Thymus (tissue), 11 donors: ENCODE measurements around the gene TAL2. TPM values are rescaled to one million over a fixed set of nuclear protein-coding genes. Genes with fewer than 3 reads are reported as not detected.

Experiments
- DNase-seq, 9 donors: peaks; one replicate each; pipeline ENCODE4 v3.0.0-alpha.2; 2013; ENCODE audit warnings: low spot score in 9 of 9, low read depth in 6 of 9, missing footprints in 1 of 9
- H3K27ac ChIP-seq, 2 donors: one replicate each; pipeline ENCODE4 v1.5.1; 2013; ENCODE audit warnings: control low read depth in 1 of 2, low read depth in 1 of 2, low read length in 1 of 2, mild to moderate bottlenecking in 1 of 2, moderate library complexity in 1 of 2
- H3K27me3 ChIP-seq, 2 donors: one replicate each; pipeline ENCODE4 v1.5.1; 2013; ENCODE audit warnings: low read length in 1 of 2; ENCODE audit not compliant: control insufficient read depth in 2 of 2, insufficient read depth in 1 of 2
- H3K36me3 ChIP-seq, 2 donors: one replicate each; pipeline ENCODE4 v1.5.1; 2013; ENCODE audit warnings: low read length in 1 of 2, mild to moderate bottlenecking in 1 of 2, moderate library complexity in 1 of 2; ENCODE audit not compliant: control insufficient read depth in 2 of 2, insufficient read depth in 2 of 2
- H3K4me1 ChIP-seq, 2 donors: one replicate each; pipeline ENCODE4 v1.5.1; 2013; ENCODE audit warnings: low read length in 2 of 2; ENCODE audit not compliant: control insufficient read depth in 2 of 2, insufficient read depth in 2 of 2
- H3K4me3 ChIP-seq, 2 donors: one replicate each; pipeline ENCODE4 v1.5.1; 2013; ENCODE audit warnings: low read length in 2 of 2, control low read depth in 1 of 2, mild to moderate bottlenecking in 1 of 2
- H3K9me3 ChIP-seq, 2 donors: one replicate each; pipeline ENCODE4 v1.5.1; 2013; ENCODE audit warnings: low read length in 1 of 2, mild to moderate bottlenecking in 1 of 2; ENCODE audit not compliant: control insufficient read depth in 2 of 2, insufficient read depth in 1 of 2
- WGBS: extraction: QIAGEN DNeasy Blood & Tissue Kit; methylation state at CpG from one replicate; pipeline ENCODE4 v1.1.7; 2013; 5-methylcytosine and 5-hydroxymethylcytosine counted together
- polyA plus RNA-seq: library from polyadenylated mRNA; stranded (reverse); fragments of 200-250 nt; gene quantifications from one replicate; pipeline ENCODE4 v1.2.3, GENCODE V29; 2013
- total RNA-seq: library from RNA; stranded (reverse); fragments of 120-200 nt; gene quantifications from one replicate; pipeline ENCODE4 v1.2.4, GENCODE V29; 2013
- donor health status: healthy.

TAL2 gene
- total and polyA plus RNA-seq, 2 donors, result 0.19 to 0.32 TPM

DNA sequence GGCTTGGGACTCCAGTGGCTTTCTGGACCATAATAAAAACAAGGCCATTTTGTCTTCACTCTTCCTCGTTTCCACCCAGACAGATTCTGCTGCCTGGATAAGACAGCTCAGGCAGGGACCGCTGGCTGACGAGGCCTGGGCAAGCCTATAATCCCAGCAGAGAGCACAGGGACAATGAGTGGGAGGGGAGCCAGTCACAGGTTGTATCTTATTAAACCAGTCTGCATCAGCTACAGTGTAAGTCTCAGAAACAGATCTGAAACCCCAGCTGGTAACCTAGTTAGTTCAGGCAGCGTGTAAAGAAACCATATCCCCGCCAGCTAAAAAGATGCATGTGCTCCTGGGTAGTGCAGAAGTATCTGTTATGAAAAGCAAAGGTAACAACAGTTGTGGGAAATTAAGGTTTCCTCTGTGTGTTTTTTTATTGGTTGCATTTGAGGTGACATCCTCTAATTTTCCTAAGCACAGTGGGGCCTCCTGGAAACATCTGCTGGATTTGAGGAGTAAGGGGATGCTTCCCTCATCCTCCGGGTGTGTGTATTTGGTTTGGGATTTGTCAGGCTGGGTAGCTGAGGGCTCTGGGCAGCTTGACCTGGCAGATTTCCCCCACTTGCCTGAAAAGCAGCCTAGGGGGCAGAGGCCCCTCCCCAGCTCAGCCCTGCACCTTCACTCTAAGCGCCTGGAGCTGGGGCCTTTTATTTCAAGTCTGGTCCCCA, 15.2 kb upstream of the TAL2 start:
- no peaks in the 10 kb centered on the region for H3K27me3 ChIP-seq

DNA sequence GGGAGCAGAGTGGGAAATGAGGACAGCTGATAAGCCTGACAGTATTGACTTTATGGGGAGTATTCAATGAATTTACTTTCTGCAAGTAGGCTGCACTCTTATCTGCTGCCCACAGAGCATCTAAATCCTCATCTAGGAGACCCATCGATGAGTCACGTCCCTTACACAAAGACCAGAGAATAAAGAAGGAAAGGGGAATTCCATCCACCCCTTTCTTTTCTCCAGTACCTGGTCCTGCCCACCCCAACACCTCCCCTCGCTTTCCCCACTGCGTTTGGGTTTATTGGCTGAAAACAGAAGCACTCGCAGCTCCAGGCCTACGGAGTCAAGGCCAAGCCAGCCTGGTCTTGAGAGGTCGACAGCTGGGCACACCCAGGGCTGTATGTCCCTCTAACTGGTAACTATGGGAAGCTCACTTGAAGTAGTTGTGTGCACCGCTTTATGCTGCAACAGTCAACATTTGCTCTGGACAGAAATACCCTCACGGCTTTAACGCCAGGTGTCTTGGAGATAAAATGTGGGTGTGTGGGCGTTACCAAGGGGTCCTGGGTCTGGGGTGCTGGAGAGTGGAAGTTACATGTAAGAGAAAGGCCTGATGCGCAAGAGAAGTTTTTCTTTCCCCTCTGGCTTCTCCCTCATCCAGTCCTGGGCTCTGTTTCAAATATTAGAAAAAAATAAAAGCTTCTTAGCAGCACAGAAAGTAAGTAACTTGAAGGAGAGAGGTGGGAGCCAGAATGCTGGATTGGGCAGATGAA, 14.5 kb upstream of the TAL2 start:
- no peak for DNase-seq
- no peaks in the 10 kb centered on the region for H3K36me3 ChIP-seq
- H3K27ac ChIP-seq, result no peak overlapping the region
- H3K4me3 ChIP-seq, result no peak overlapping the region
- H3K9me3 ChIP-seq, result no peaks in the 10 kb centered on the region
- no peaks in the 10 kb centered on the region for H3K4me1 ChIP-seq
- 93% methylated on average over 12 of the region's 12 CpGs for WGBS
- no peaks in the 10 kb centered on the region for H3K27me3 ChIP-seq

More for the DNA sequence above, 15.2 kb upstream of the TAL2 start:
- DNase-seq, result no peak
- H3K36me3 ChIP-seq, result no peaks in the 10 kb centered on the region
- H3K9me3 ChIP-seq, result no peaks in the 10 kb centered on the region
- no peaks in the 10 kb centered on the region for H3K4me1 ChIP-seq
- H3K4me3 ChIP-seq, result no peak overlapping the region
- H3K27ac ChIP-seq, result no peak overlapping the region
- WGBS, result 97% methylated on average over 7 of the region's 7 CpGs

- Histone ChIP-seq H3K4me1 (peaks cover under 1 to 11% of the 10 kb centered on the region in 2 donors), H3K27me3 (peaks cover 0 to 16% of the 10 kb centered on the region in 2 donors), H3K27ac (no peak overlapping the region), H3K36me3 (no peaks in the 10 kb centered on the region), H3K4me3 (no peak overlapping the region), H3K9me3 (no peaks in the 10 kb centered on the region)
- 97% methylated on average over 4 of the region's 4 CpGs for WGBS
- no peak for DNase-seq
These were observed 10.5 kb upstream of the TAL2 start for GRCh38 chr9:105651806-105652205.

GRCh38 chr9:105656131-105656921, 5.9 kb upstream of the TAL2 start:
- peaks cover 0 to 24% of the 10 kb centered on the region in 2 donors for H3K27me3 ChIP-seq
- under 1% methylated on average over 75 of the region's 75 CpGs for WGBS
- no peaks in the 10 kb centered on the region for H3K9me3 ChIP-seq
- peaks cover 2 to 12% of the 10 kb centered on the region in 2 donors for H3K4me1 ChIP-seq
- no peaks in the 10 kb centered on the region for H3K36me3 ChIP-seq
- H3K27ac ChIP-seq, result no peak overlapping the region
- H3K4me3 ChIP-seq, result peak overlapping the region; percentile 34 to 43
- peak in 3 of 9 donors; percentile 6 to 27 (median 7) for DNase-seq

- H3K27me3 ChIP-seq, result peaks cover 0 to 24% of the 10 kb centered on the region in 2 donors
- DNase-seq, result no peak
- WGBS, result 92% methylated on average over 2 of the region's 2 CpGs
These were observed 3.9 kb upstream of the TAL2 start for GRCh38 chr9:105658351-105658750.

GRCh38 chr9:105661011-105661410, 1.2 kb upstream of the TAL2 start:
- WGBS, result 98% methylated on average over 4 of the region's 4 CpGs
- Histone ChIP-seq H3K4me1 (peaks cover 2 to 9% of the 10 kb centered on the region in 2 donors), H3K27me3 (peaks cover 0 to 16% of the 10 kb centered on the region in 2 donors), H3K27ac (no peak overlapping the region), H3K9me3 (no peaks in the 10 kb centered on the region), H3K4me3 (no peak overlapping the region), H3K36me3 (no peaks in the 10 kb centered on the region)
- DNase-seq, result no peak

More at GRCh38 chr9:105658351-105658750, 3.9 kb upstream of the TAL2 start:
- H3K4me1 ChIP-seq, result peaks cover 2 to 12% of the 10 kb centered on the region in 2 donors
- H3K9me3 ChIP-seq, result no peaks in the 10 kb centered on the region
- no peaks in the 10 kb centered on the region for H3K36me3 ChIP-seq
- H3K4me3 ChIP-seq, result no peak overlapping the region
- no peak overlapping the region for H3K27ac ChIP-seq

- Histone ChIP-seq H3K9me3 (no peaks in the 10 kb centered on the region), H3K4me1 (no peaks in the 10 kb centered on the region), H3K27me3 (no peaks in the 10 kb centered on the region), H3K36me3 (no peaks in the 10 kb centered on the region), H3K4me3 (no peak overlapping the region), H3K27ac (no peak overlapping the region)
- no peak for DNase-seq
- WGBS, result 96% methylated on average over 5 of the region's 5 CpGs
These were observed 1.7 kb downstream of the TAL2 start for GRCh38 chr9:105663914-105664313.

GRCh38 chr9:105667867-105668266, 5.6 kb downstream of the TAL2 start:
- WGBS, result 83% methylated on average over 4 of the region's 4 CpGs
- no peaks in the 10 kb centered on the region for H3K36me3 ChIP-seq

GRCh38 chr9:105670315-105670714, 8.1 kb downstream of the TAL2 start:
- H3K27me3 ChIP-seq, result no peaks in the 10 kb centered on the region
- DNase-seq, result no peak
- 85% methylated on average over 3 of the region's 3 CpGs for WGBS
- H3K36me3 ChIP-seq, result no peaks in the 10 kb centered on the region
- no peaks in the 10 kb centered on the region for H3K4me1 ChIP-seq
- no peak overlapping the region for H3K27ac ChIP-seq
- H3K4me3 ChIP-seq, result no peak overlapping the region
- no peaks in the 10 kb centered on the region for H3K9me3 ChIP-seq

More at GRCh38 chr9:105667867-105668266, 5.6 kb downstream of the TAL2 start:
- H3K27ac ChIP-seq, result no peak overlapping the region
- H3K4me1 ChIP-seq, result no peaks in the 10 kb centered on the region
- no peak overlapping the region for H3K4me3 ChIP-seq
- H3K27me3 ChIP-seq, result no peaks in the 10 kb centered on the region
- no peaks in the 10 kb centered on the region for H3K9me3 ChIP-seq
- no peak for DNase-seq
